Measurements from ENCODE around the gene SAMD10. TPM values are rescaled to one million over a fixed set of nuclear protein-coding genes. Genes with fewer than 3 reads are reported as not detected.

The SAMD10 gene
- total and polyA plus RNA-seq, 2 of the 8 experiments (the other 6 are each of a cell fraction or from before 2014, with no cell fraction given): 3.0 to 5.2 TPM

GRCh38 chr20:63980317-63980805, 919 bp upstream of the SAMD10 start (continued):
- no peak for TF ChIP-seq RNF2 (IDR thresholded peaks at IDR 0.05; ENCODE audit: borderline replicate concordance, low read depth, low read length, missing control alignments, poor library complexity, severe bottlenecking)
- no peak for TF ChIP-seq ATF2 (IDR thresholded peaks at IDR 0.05; ENCODE audit: low read length)
- no peak for TF ChIP-seq CHD7 (IDR thresholded peaks at IDR 0.05; ENCODE audit: insufficient replicate concordance, low read length)
- no peak for TF ChIP-seq FOSL1 (IDR thresholded peaks at IDR 0.05; ENCODE audit: insufficient read depth, low read depth, low read length)
- no peak for TF ChIP-seq KDM1A (IDR thresholded peaks at IDR 0.05; ENCODE audit: borderline replicate concordance, low read length)
- no peak for TF ChIP-seq BRCA1 (IDR thresholded peaks at IDR 0.05; ENCODE audit: low read depth, low read length)
- TF ChIP-seq NRF1 (IDR thresholded peaks at IDR 0.05; ENCODE audit: low read depth, low read length): no peak
- TF ChIP-seq GABPA (IDR thresholded peaks at IDR 0.05; ENCODE audit: borderline replicate concordance, insufficient read depth, low read length): no peak
- no peak for TF ChIP-seq POU5F1 (IDR thresholded peaks at IDR 0.05; ENCODE audit: low read depth, low read length)

Measured in H1 (cell line).